Lung (tissue), 13 donors: ENCODE data around the gene BRMS1. TPM values are rescaled to one million over a fixed set of nuclear protein-coding genes. Genes with fewer than 3 reads are reported as not detected.

ENCODE experiments used
- ATAC-seq: fragments of 200-7000 bp; cut with Tn5 transposase; one replicate; pipeline ENCODE4 v1.9.1; 2020; ENCODE audit warnings: moderate number of reproducible peaks; ENCODE audit not compliant: insufficient read depth, low FRiP score
- DNase-seq, 3 donors: peaks; one replicate each; pipeline ENCODE4 v3.0.0-alpha.2; 2013 to 2017
- H3K27ac ChIP-seq, 2 donors: one replicate each; pipeline ENCODE4 v1.5.1; 2013; ENCODE audit warnings: mild to moderate bottlenecking in 2 of 2, moderate library complexity in 2 of 2, control low read depth in 1 of 2, inconsistent platforms in 1 of 2, low read depth in 1 of 2, low read length in 1 of 2
- H3K27me3 ChIP-seq, 3 donors: one replicate each; pipeline ENCODE4 v1.5.1; 2013; ENCODE audit warnings: low read length in 2 of 3; ENCODE audit not compliant: control insufficient read depth in 3 of 3, insufficient read depth in 3 of 3
- H3K36me3 ChIP-seq, 4 donors: one replicate each; pipeline ENCODE4 v1.5.1; 2013; ENCODE audit warnings: low read length in 4 of 4, mild to moderate bottlenecking in 1 of 4, moderate library complexity in 1 of 4; ENCODE audit not compliant: control insufficient read depth in 4 of 4, insufficient read depth in 4 of 4
- H3K4me1 ChIP-seq, 5 donors: one replicate each; pipeline ENCODE4 v1.5.1; 2013; ENCODE audit warnings: low read length in 5 of 5, mild to moderate bottlenecking in 2 of 5, moderate library complexity in 1 of 5; ENCODE audit not compliant: control insufficient read depth in 5 of 5, insufficient read depth in 5 of 5
- H3K4me3 ChIP-seq: one replicate; pipeline ENCODE4 v1.5.1; 2013; ENCODE audit warnings: mild to moderate bottlenecking, control low read depth, moderate library complexity
- H3K9ac ChIP-seq, 2 donors: one replicate each; pipeline ENCODE4 v1.5.1; 2013; ENCODE audit warnings: low read length in 2 of 2, control low read depth in 1 of 2; ENCODE audit not compliant: insufficient read depth in 1 of 2
- H3K9me3 ChIP-seq, 4 donors: one replicate each; pipeline ENCODE4 v1.5.1; 2013; ENCODE audit warnings: low read length in 3 of 4, mild to moderate bottlenecking in 1 of 4, moderate library complexity in 1 of 4; ENCODE audit not compliant: control insufficient read depth in 4 of 4, insufficient read depth in 3 of 4
- WGBS, 2 donors: extraction: QIAGEN DNeasy Blood & Tissue Kit; methylation state at CpG; one replicate each; pipeline ENCODE4 v1.1.7; 2013; 5-methylcytosine and 5-hydroxymethylcytosine counted together
- polyA plus RNA-seq, 2 donors: library from polyadenylated mRNA; stranded (reverse); fragments of 200-250 nt; gene quantifications; one replicate each; pipeline ENCODE4 v1.2.1, GENCODE V29; 2013
- small RNA-seq: library from RNA; depleted of rRNA; stranded (forward); fragments of <200 nt; gene quantifications from one replicate; pipeline ENCODE3, GENCODE V24; 2014; ENCODE audit warnings: low replicate concordance
- total RNA-seq, 2 donors: library from RNA; depleted of rRNA in 1 of 2; stranded (reverse); fragments of >200 nt in 1 of 2; gene quantifications; one replicate each; pipeline ENCODE4 v1.2.1, GENCODE V29; 2014 to 2021
- TF ChIP-seq, protein P1 (sequence below): IDR thresholded peaks from 2 replicates; pipeline ENCODE4 v1.5.1; 2012; ENCODE audit warnings: mild to moderate bottlenecking; ENCODE audit errors: control extremely low read depth, extremely low read depth
- donor health status: control.
- donor health status: control.
- donor health status: Bipolar disorder and iron deficiency.
- donor health status: healthy.
- donor health status: DM: yes; HTN: yes; CAD: no.

BRMS1 gene
- total and polyA plus RNA-seq, 4 donors = 23.7 to 88.7 (median 49.2) TPM

DNA sequence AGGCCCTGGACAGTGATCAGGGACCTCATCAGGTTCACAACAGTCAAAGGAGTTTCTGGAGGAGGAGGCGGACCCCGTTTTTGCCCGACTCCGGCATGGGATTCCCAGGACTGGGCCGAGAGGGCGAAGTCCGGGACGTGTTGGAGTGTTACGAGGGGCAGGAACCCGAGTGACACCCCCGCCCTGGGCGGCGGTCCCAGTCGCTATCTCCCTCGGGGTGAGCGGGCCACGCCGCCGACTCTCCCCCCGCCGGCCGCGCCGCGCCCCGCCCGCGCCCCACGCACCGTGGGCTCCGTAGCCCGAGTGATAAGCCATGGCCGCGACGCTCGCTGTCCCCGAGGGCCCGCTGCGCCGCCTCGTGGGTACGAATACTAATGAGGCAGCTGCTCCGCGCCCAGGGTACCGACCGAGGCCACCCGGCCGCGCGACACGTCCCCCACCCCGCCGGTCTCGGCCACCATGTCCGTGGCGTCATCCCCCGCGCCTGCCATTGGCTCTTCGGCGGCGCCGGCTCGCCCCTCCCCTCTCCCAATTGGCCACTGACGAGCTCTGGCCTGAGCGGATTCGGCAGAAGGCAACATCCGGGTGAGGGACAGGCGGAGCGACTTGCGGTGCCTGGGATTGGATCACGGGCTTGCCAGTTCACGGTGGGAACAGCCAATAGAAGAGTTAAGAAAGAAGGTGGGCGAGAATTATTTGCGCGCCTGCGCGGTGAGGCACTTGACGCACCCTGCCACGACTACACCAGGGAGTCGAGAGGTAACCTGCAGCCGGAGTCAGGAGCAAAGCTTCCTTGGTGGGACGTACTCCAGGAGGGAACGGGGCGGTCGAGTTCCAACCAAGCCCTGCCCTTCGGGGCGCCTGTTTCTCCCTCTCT, 56.0 kb downstream of the BRMS1 start, which contains the start of gene YIF1A:
YIF1A (minus strand) TSS at position 473 of the 877 bp plus-strand sequence; CDS start at position 315, 158 bp downstream.
- Histone ChIP-seq H3K27me3 (peaks cover 0 to 23% (median 22%) of the 10 kb centered on the region in 3 donors), H3K27ac (peak within 1 kb of the TSS; percentile 93 to 97), H3K9ac (peak within 1 kb of the TSS; percentile 88 to 96), H3K36me3 (peaks cover 3 to 15% (median 10%) of the 10 kb centered on the region in 4 donors), H3K4me1 (peaks cover 0 to 22% (median 12%) of the 10 kb centered on the region in 5 donors), H3K4me3 (peak within 1 kb of the TSS; percentile 90), H3K9me3 (no peaks in the 10 kb centered on the region)
- DNase-seq = peak; percentile 99 to 100 (median 100)
- 0 to 1% methylated on average over 74 to 87 of the region's 87 CpGs for WGBS, 2 donors
- peak; percentile 96 for ATAC-seq
- TF ChIP-seq, protein P1, sequence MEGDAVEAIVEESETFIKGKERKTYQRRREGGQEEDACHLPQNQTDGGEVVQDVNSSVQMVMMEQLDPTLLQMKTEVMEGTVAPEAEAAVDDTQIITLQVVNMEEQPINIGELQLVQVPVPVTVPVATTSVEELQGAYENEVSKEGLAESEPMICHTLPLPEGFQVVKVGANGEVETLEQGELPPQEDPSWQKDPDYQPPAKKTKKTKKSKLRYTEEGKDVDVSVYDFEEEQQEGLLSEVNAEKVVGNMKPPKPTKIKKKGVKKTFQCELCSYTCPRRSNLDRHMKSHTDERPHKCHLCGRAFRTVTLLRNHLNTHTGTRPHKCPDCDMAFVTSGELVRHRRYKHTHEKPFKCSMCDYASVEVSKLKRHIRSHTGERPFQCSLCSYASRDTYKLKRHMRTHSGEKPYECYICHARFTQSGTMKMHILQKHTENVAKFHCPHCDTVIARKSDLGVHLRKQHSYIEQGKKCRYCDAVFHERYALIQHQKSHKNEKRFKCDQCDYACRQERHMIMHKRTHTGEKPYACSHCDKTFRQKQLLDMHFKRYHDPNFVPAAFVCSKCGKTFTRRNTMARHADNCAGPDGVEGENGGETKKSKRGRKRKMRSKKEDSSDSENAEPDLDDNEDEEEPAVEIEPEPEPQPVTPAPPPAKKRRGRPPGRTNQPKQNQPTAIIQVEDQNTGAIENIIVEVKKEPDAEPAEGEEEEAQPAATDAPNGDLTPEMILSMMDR = no peak

DNA sequence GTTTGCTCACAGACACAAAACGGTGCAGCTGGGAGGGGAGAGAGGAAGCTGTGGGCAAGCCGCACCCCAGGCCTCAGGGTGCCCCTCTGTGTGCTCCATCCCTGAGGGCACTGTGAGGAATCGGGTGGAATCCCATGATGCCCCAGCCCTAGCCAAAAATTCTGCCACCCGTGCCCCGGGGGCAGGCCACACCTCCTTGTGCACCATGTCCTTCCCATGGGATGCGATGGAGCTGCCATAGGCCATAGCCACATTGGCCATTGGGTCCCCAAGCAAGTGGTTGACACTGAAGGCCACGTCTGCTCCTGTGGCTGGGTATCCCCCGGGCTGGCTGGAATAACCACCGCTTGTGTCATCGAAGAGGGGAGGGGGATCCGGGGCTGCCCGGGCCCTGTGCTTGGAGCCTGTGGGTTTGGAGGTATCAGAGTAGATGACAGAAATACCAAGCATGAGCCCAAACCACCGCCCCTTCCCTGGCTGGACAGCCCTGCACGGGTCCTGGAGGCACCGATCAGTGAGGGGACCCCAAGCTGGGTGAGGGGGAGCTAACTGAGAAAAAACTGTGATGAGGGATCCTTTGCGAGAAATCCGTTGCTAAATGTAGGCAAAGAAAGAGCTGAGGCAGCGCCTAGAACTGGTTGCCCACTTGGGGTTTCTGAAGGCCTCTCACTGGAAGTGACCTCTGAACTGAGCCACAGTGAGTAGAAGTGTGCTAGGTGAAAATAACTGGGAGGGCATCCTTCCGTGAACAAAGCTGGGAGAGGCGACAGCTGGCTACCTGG, 56.8 kb downstream of the BRMS1 start:
- Histone ChIP-seq H3K9ac (peak overlapping the region; percentile 69 to 96), H3K27ac (peak overlapping the region; percentile 93 to 97), H3K4me3 (peak overlapping the region; percentile 90), H3K27me3 (peaks cover 0 to 14% (median 14%) of the 10 kb centered on the region in 3 donors), H3K36me3 (peaks cover 3 to 17% (median 10%) of the 10 kb centered on the region in 4 donors), H3K9me3 (no peaks in the 10 kb centered on the region), H3K4me1 (peaks cover 0 to 22% (median 12%) of the 10 kb centered on the region in 5 donors)
- peak in 2 of 3 donors; percentile 29 to 31 for DNase-seq
- TF ChIP-seq, protein P1 = no peak
- no peak for ATAC-seq
- 40 to 45% methylated on average over 20 of the region's 20 CpGs for WGBS, 2 donors

Small RNAs within 50 kb of the gene (small RNA-seq; reads per million reads assigned to genes)
- gene RF00017 (not detected), gene RNU1-84P (0.10 reads per million)

Other genes with a start within 250 kb of the BRMS1 start
- gene KLC2, start 87.4 kb downstream of the BRMS1 start, total RNA-seq = 10 to 100 TPM in 1 of 2 donors, 1 to 10 TPM in 1; 8.5 to 30.8 TPM
- 10 to 100 TPM; 17.8 to 34.2 TPM for gene KLC2, start 87.4 kb downstream of the BRMS1 start, polyA plus RNA-seq
- gene RAB1B, start 76.5 kb downstream of the BRMS1 start, total RNA-seq = 100 to 1,000 TPM in 1 of 2 donors, 10 to 100 TPM in 1; 78.6 to 162 TPM
- 100 to 1,000 TPM; 174 to 203 TPM for gene RAB1B, start 76.5 kb downstream of the BRMS1 start, polyA plus RNA-seq
- 1 to 10 TPM; 1.1 to 3.4 TPM for gene CNIH2, start 66.9 kb downstream of the BRMS1 start, total RNA-seq
- gene CNIH2, start 66.9 kb downstream of the BRMS1 start, polyA plus RNA-seq = 1 to 10 TPM; 1.1 to 2.0 TPM
- gene YIF1A, start 56.0 kb downstream of the BRMS1 start, total RNA-seq = 100 to 1,000 TPM in 1 of 2 donors, 10 to 100 TPM in 1; 46.6 to 123 TPM
- gene YIF1A, start 56.0 kb downstream of the BRMS1 start, polyA plus RNA-seq = 100 to 1,000 TPM; 105 to 128 TPM
- gene TMEM151A, start 53.2 kb downstream of the BRMS1 start, total RNA-seq = under 1 TPM; 0.23 to 0.28 TPM
- gene TMEM151A, start 53.2 kb downstream of the BRMS1 start, polyA plus RNA-seq = under 1 TPM; 0.09 to 0.91 TPM
- gene CD248, start 28.1 kb downstream of the BRMS1 start, total RNA-seq = 10 to 100 TPM; 25.9 to 53.5 TPM
- 10 to 100 TPM in 1 of 2 donors, 1 to 10 TPM in 1; 9.2 to 20.1 TPM for gene CD248, start 28.1 kb downstream of the BRMS1 start, polyA plus RNA-seq
- gene RIN1, start 8.7 kb downstream of the BRMS1 start, total RNA-seq = 10 to 100 TPM in 1 of 2 donors, 1 to 10 TPM in 1; 1.9 to 15.1 TPM
- gene RIN1, start 8.7 kb downstream of the BRMS1 start, polyA plus RNA-seq = 10 to 100 TPM in 1 of 2 donors, 1 to 10 TPM in 1; 6.9 to 12.4 TPM
- gene B4GAT1, start 2.5 kb upstream of the BRMS1 start, total RNA-seq = 10 to 100 TPM; 27.6 to 28.0 TPM
- gene B4GAT1, start 2.5 kb upstream of the BRMS1 start, polyA plus RNA-seq = 10 to 100 TPM; 18.2 to 20.3 TPM
- 10 to 100 TPM in 1 of 2 donors, 1 to 10 TPM in 1; 6.5 to 19.4 TPM for gene SLC29A2, start 26.7 kb upstream of the BRMS1 start, total RNA-seq
- gene SLC29A2, start 26.7 kb upstream of the BRMS1 start, polyA plus RNA-seq = 10 to 100 TPM; 13.1 to 14.3 TPM
- under 1 TPM; 0.06 to 0.09 TPM for gene NPAS4, start 75.9 kb upstream of the BRMS1 start, total RNA-seq
- gene NPAS4, start 75.9 kb upstream of the BRMS1 start, polyA plus RNA-seq = under 1 TPM; 0.07 to 0.14 TPM
- gene MRPL11, start 93.7 kb upstream of the BRMS1 start, total RNA-seq = 10 to 100 TPM; 32.7 to 46.6 TPM
- gene MRPL11, start 93.7 kb upstream of the BRMS1 start, polyA plus RNA-seq = 10 to 100 TPM; 35.8 to 56.8 TPM
- 10 to 100 TPM in 1 of 2 donors, 1 to 10 TPM in 1; 4.9 to 12.6 TPM for gene PELI3, start 121.8 kb upstream of the BRMS1 start, total RNA-seq
- gene PELI3, start 121.8 kb upstream of the BRMS1 start, polyA plus RNA-seq = 1 to 10 TPM; 6.1 to 8.9 TPM
- gene DPP3, start 135.3 kb upstream of the BRMS1 start, total RNA-seq = 10 to 100 TPM; 25.5 to 76.3 TPM
- 10 to 100 TPM; 25.4 to 63.9 TPM for gene DPP3, start 135.3 kb upstream of the BRMS1 start, polyA plus RNA-seq
- 10 to 100 TPM; 41.4 to 75.6 TPM for gene BBS1, start 165.5 kb upstream of the BRMS1 start, total RNA-seq
- 10 to 100 TPM; 12.5 to 17.3 TPM for gene BBS1, start 165.5 kb upstream of the BRMS1 start, polyA plus RNA-seq
- gene ZDHHC24, start 200.9 kb upstream of the BRMS1 start, total RNA-seq = 10 to 100 TPM in 1 of 2 donors, 1 to 10 TPM in 1; 6.8 to 21.6 TPM
- 10 to 100 TPM; 10.7 to 12.3 TPM for gene ZDHHC24, start 200.9 kb upstream of the BRMS1 start, polyA plus RNA-seq
- gene ACTN3, start 201.8 kb upstream of the BRMS1 start, total RNA-seq = under 1 TPM in 1 of 2 donors, not detected in 1; 0.15 TPM
- gene ACTN3, start 201.8 kb upstream of the BRMS1 start, polyA plus RNA-seq = under 1 TPM; 0.04 to 0.07 TPM
- gene CTSF, start 223.5 kb upstream of the BRMS1 start, total RNA-seq = 10 to 100 TPM in 1 of 2 donors, 1 to 10 TPM in 1; 7.7 to 39.6 TPM
- 1 to 10 TPM; 6.6 to 8.2 TPM for gene CTSF, start 223.5 kb upstream of the BRMS1 start, polyA plus RNA-seq
- gene CCDC87, start 248.0 kb upstream of the BRMS1 start, total RNA-seq = under 1 TPM; 0.28 to 0.67 TPM
- gene CCDC87, start 248.0 kb upstream of the BRMS1 start, polyA plus RNA-seq = under 1 TPM; 0.12 to 0.15 TPM
- gene CCS, start 248.1 kb upstream of the BRMS1 start, total RNA-seq = 10 to 100 TPM; 35.9 to 36.5 TPM
- gene CCS, start 248.1 kb upstream of the BRMS1 start, polyA plus RNA-seq = 10 to 100 TPM; 32.7 to 52.2 TPM